Hepatocyte (in vitro differentiated cells): ENCODE measurements around the gene MAGED4B. TPM values are rescaled to one million over a fixed set of nuclear protein-coding genes. Genes with fewer than 3 reads are reported as not detected.
"Not testable (repeated sequence)": the region's sequence is repeated elsewhere in the genome, so short reads cannot be mapped to it uniquely, and the experiment has no call there.

Experiments used
- DNase-seq: peaks from one replicate; pipeline ENCODE4 v3.0.0-alpha.2; 2016; ENCODE audit warnings: low spot score
- H2AFZ ChIP-seq: fragments of 200-600 bp; sonication (generic); 2 replicates; pipeline ENCODE4 v1.6.0; 2016; ENCODE audit warnings: antibody characterized with exemption, mild to moderate bottlenecking
- H3K27ac ChIP-seq: fragments of 200-600 bp; sonication (generic); 2 replicates; pipeline ENCODE4 v1.5.1; 2016; ENCODE audit warnings: mild to moderate bottlenecking
- H3K27me3 ChIP-seq: fragments of 200-600 bp; sonication (generic); 2 replicates; pipeline ENCODE4 v1.6.1; 2016
- H3K36me3 ChIP-seq: fragments of 200-600 bp; sonication (generic); replicated peaks from 2 replicates; pipeline ENCODE4 v1.5.1; 2016; ENCODE audit warnings: low read depth; ENCODE audit not compliant: insufficient read depth
- H3K4me1 ChIP-seq: fragments of 200-600 bp; sonication (generic); 2 replicates; pipeline ENCODE4 v1.5.1; 2016; ENCODE audit warnings: mild to moderate bottlenecking, moderate library complexity; ENCODE audit not compliant: insufficient read depth
- H3K4me2 ChIP-seq: fragments of 200-600 bp; sonication (generic); 2 replicates; pipeline ENCODE4 v1.6.0; 2016
- H3K4me3 ChIP-seq: fragments of 200-600 bp; sonication (generic); 2 replicates; pipeline ENCODE4 v1.5.1; 2016; ENCODE audit warnings: mild to moderate bottlenecking
- H3K79me2 ChIP-seq: fragments of 200-600 bp; sonication (generic); 2 replicates; pipeline ENCODE4 v1.6.0; 2017; ENCODE audit warnings: mild to moderate bottlenecking
- H3K9me2 ChIP-seq: fragments of 200-600 bp; sonication (generic); replicated peaks from 2 replicates; pipeline ENCODE4 v1.6.0; 2017; ENCODE audit warnings: mild to moderate bottlenecking; ENCODE audit not compliant: insufficient read depth
- H3K9me3 ChIP-seq: fragments of 200-600 bp; sonication (generic); 2 replicates; pipeline ENCODE4 v1.5.1; 2016; ENCODE audit warnings: low read depth, mild to moderate bottlenecking
- H4K20me1 ChIP-seq: fragments of 200-600 bp; sonication (generic); 2 replicates; pipeline ENCODE4 v1.6.0; 2016; ENCODE audit warnings: mild to moderate bottlenecking; ENCODE audit not compliant: insufficient read depth, poor library complexity, severe bottlenecking
- EZH2 ChIP-seq: fragments of 200-600 bp; sonication (generic); IDR thresholded peaks from 2 replicates; pipeline ENCODE4 v1.6.1; 2016; ENCODE audit warnings: antibody characterized with exemption, mild to moderate bottlenecking, borderline replicate concordance
- EZH2phosphoT487 ChIP-seq: fragments of 200-600 bp; sonication (generic); IDR thresholded peaks from one replicate; pipeline ENCODE4 v1.6.1; 2018; ENCODE audit warnings: antibody characterized with exemption, mild to moderate bottlenecking, low read depth, moderate library complexity; ENCODE audit not compliant: unreplicated experiment, severe bottlenecking
- WGBS: methylation state at CpG from one replicate; pipeline ENCODE4 v1.1.6; 2016; ENCODE audit warnings: low lambda C conversion rate; ENCODE audit errors: missing lambda C conversion rate; 5-methylcytosine and 5-hydroxymethylcytosine counted together
- polyA plus RNA-seq: library from polyadenylated mRNA; unstranded; fragments of >200 nt; fragmentation: Nextera tagmentation; extraction: Ambion mirVana; gene quantifications from 2 replicates; pipeline ENCODE4 v1.2.1, GENCODE V29; 2016
- total RNA-seq: library from RNA; depleted of rRNA; stranded (reverse); fragments of >200 nt; gene quantifications from 2 replicates; pipeline ENCODE4 v1.2.3, GENCODE V29; 2014
- TF ChIP-seq, protein P1 (sequence below): fragments of 200-600 bp; sonication (generic); IDR thresholded peaks from 2 replicates; pipeline ENCODE4 v1.5.1; 2016; ENCODE audit warnings: antibody characterized with exemption, mild to moderate bottlenecking; ENCODE audit not compliant: poor library complexity

The MAGED4B gene, protein sequence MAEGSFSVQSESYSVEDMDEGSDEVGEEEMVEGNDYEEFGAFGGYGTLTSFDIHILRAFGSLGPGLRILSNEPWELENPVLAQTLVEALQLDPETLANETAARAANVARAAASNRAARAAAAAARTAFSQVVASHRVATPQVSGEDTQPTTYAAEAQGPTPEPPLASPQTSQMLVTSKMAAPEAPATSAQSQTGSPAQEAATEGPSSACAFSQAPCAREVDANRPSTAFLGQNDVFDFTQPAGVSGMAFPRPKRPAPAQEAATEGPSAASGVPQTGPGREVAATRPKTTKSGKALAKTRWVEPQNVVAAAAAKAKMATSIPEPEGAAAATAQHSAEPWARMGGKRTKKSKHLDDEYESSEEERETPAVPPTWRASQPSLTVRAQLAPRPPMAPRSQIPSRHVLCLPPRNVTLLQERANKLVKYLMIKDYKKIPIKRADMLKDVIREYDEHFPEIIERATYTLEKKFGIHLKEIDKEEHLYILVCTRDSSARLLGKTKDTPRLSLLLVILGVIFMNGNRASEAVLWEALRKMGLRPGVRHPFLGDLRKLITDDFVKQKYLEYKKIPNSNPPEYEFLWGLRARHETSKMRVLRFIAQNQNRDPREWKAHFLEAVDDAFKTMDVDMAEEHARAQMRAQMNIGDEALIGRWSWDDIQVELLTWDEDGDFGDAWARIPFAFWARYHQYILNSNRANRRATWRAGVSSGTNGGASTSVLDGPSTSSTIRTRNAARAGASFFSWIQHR
- total RNA-seq (30.6 and 31.9 TPM in 2 replicates), polyA plus RNA-seq (233 and 280 TPM in 2 replicates)

DNA sequence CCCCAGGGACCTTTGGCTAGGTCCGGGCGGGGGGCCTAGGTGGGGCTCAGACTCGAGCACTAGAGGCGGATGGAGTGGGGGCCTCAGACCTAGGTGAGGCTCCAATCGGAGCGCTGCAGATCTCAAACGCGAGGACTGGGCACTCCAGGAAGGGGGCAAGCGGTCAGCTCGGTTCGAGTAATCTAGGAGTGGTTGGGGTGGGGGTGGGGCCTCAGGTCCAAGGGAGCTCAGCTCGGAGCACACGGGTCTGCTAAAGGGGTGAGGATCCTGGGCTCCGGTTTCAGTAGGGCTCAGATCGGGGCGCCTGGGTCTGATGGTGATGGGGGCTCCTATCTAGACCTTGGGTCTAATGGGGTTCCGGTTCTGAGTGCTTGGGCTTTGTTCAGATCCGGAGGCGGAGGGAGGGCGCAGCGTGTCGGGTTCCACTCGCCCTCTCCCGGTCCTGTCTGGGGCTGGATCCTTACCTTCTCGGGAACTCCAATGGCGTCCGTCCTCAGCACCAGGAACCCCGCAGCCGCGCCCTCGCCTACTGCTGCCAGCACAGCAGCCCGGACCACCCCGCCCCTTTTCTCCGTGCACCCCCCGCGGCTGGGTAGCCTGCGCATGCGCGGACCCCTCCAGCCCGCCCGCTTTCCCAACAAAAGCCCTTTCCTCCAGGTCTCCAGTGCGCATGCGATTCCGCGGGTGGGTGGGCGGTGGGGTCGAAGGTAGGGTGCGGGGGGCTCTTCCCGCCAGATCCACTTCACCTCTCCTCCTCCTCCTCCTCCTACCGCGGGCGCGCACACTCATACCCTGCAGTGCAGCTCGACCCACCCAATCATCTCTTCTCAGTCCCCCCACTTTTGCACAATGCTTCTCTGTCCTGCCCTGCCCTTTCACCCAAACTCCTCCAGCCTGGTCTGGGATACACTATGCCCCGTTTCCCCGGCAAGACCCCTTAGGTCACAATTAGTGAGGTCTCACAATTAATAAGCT lies at the start of gene MAGED4B:
TSS of gene MAGED4B (minus strand) at position 518 of the 975 bp plus-strand sequence. CDS start 1,011 bp downstream, outside the sequence.
- not testable (repeated sequence) for H2AFZ ChIP-seq, H3K27ac ChIP-seq, DNase-seq, H3K4me2 ChIP-seq, H3K27me3 ChIP-seq, H3K9me3 ChIP-seq, H3K4me1 ChIP-seq, H3K79me2 ChIP-seq, H4K20me1 ChIP-seq, H3K9me2 ChIP-seq, H3K36me3 ChIP-seq, H3K4me3 ChIP-seq
- no CpG with 5 or more reads among the region's 56 CpGs for WGBS

DNA sequence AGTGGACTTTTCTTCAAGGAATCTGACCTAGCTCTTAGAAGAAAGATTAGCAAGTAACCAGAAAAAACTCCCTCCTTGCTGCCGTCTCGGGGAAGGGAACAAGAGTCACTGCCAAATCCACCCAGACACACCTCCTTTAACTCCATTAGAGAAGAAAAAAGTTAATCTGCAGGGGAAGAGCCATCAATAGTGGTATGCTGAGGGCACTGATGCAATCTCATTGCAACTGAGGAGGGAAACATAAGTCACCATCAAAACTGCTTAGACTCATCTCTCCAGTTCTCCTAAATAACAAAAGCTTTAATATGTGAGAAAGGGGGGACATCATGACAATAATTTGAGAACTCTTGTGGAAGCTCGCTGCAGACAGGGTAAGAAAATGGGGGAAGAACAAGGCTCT lies 49.3 kb upstream of the MAGED4B start:
- Histone ChIP-seq H3K4me1 (no peaks in the 10 kb centered on the region), H2AFZ (no peak overlapping the region), H3K36me3 (no peaks in the 10 kb centered on the region), H4K20me1 (no peaks in the 10 kb centered on the region), H3K27ac (no peak overlapping the region), H3K9me2 (no peaks in the 10 kb centered on the region), H3K9me3 (no peaks in the 10 kb centered on the region), H3K27me3 (no peaks in the 10 kb centered on the region), H3K79me2 (no peaks in the 10 kb centered on the region), H3K4me2 (no peak overlapping the region), H3K4me3 (no peak overlapping the region)
- 56% methylated on average over 3 of the region's 3 CpGs for WGBS
- TF ChIP-seq EZH2phosphoT487 (no peak), EZH2 (no peak)
- TF ChIP-seq, protein P1, sequence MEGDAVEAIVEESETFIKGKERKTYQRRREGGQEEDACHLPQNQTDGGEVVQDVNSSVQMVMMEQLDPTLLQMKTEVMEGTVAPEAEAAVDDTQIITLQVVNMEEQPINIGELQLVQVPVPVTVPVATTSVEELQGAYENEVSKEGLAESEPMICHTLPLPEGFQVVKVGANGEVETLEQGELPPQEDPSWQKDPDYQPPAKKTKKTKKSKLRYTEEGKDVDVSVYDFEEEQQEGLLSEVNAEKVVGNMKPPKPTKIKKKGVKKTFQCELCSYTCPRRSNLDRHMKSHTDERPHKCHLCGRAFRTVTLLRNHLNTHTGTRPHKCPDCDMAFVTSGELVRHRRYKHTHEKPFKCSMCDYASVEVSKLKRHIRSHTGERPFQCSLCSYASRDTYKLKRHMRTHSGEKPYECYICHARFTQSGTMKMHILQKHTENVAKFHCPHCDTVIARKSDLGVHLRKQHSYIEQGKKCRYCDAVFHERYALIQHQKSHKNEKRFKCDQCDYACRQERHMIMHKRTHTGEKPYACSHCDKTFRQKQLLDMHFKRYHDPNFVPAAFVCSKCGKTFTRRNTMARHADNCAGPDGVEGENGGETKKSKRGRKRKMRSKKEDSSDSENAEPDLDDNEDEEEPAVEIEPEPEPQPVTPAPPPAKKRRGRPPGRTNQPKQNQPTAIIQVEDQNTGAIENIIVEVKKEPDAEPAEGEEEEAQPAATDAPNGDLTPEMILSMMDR: no peak
- no peak for DNase-seq

DNA sequence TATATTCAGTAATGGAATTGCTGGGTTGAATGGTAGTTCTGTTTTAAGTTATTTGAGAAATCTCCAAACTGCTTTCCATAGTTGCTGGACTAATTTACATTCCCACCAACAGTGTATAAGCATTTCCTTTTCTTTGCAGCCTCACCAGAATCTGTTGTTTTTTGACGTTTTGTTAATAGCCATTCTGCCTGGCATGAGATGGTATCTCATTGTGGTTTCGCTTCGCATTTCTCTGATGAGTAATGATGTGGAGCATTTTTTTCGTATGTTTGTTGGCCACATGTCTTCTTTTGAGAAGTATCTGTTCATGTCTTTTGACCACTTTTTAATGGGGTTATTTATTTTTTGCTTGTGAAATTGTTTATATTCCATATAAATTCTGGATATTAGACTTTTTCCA lies 13.6 kb upstream of the MAGED4B start:
- H3K27me3 ChIP-seq: no peaks in the 10 kb centered on the region
- H3K27ac ChIP-seq: no peak overlapping the region
- WGBS: 72% methylated on average over 4 of the region's 4 CpGs
- no peaks in the 10 kb centered on the region for H3K9me2 ChIP-seq
- DNase-seq: no peak
- H3K79me2 ChIP-seq: no peaks in the 10 kb centered on the region
- no peak for TF ChIP-seq EZH2phosphoT487
- no peak for TF ChIP-seq EZH2
- TF ChIP-seq, protein P1: no peak
- no peak overlapping the region for H3K4me2 ChIP-seq
- H3K9me3 ChIP-seq: no peaks in the 10 kb centered on the region
- H3K4me3 ChIP-seq: no peak overlapping the region
- H2AFZ ChIP-seq: no peak overlapping the region
- no peaks in the 10 kb centered on the region for H3K36me3 ChIP-seq
- no peaks in the 10 kb centered on the region for H4K20me1 ChIP-seq
- no peaks in the 10 kb centered on the region for H3K4me1 ChIP-seq
